ENCODE measurements around the gene TGFBR2.

TGFBR2 gene

GRCh38 chr3:30646961-30647752, 40.8 kb downstream of the TGFBR2 start:
- H3K4me3 ChIP-seq (ENCODE audit: low read depth, low read length): no peak overlapping the region
- TF ChIP-seq CTCF (IDR thresholded peaks at IDR 0.05; ENCODE audit: low read depth, low read length, missing control alignments): no peak
- no peak for DNase-seq (ENCODE audit: low read depth)

GRCh38 chr3:30648670-30649357, 42.4 kb downstream of the TGFBR2 start:
- H3K4me3 ChIP-seq (ENCODE audit: low read depth, low read length): no peak overlapping the region
- TF ChIP-seq CTCF (IDR thresholded peaks at IDR 0.05; ENCODE audit: low read depth, low read length, missing control alignments): no peak
- DNase-seq (ENCODE audit: low read depth): no peak

- no peak for TF ChIP-seq CTCF (IDR thresholded peaks at IDR 0.05; ENCODE audit: low read depth, low read length, missing control alignments)
- DNase-seq (ENCODE audit: low read depth): no peak
- H3K4me3 ChIP-seq (ENCODE audit: low read depth, low read length): no peak overlapping the region
Measured at GRCh38 chr3:30649572-30650318, 43.3 kb downstream of the TGFBR2 start.

- no peak overlapping the region for H3K4me3 ChIP-seq (ENCODE audit: low read depth, low read length)
- TF ChIP-seq CTCF (IDR thresholded peaks at IDR 0.05; ENCODE audit: low read depth, low read length, missing control alignments): no peak
- no peak for DNase-seq (ENCODE audit: low read depth)
Measured at GRCh38 chr3:30650348-30650995, 44.1 kb downstream of the TGFBR2 start.

- no peak for DNase-seq (ENCODE audit: low read depth)
- no peak overlapping the region for H3K4me3 ChIP-seq (ENCODE audit: low read depth, low read length)
- TF ChIP-seq CTCF (IDR thresholded peaks at IDR 0.05; ENCODE audit: low read depth, low read length, missing control alignments): no peak
Measured at GRCh38 chr3:30654269-30654668, 47.9 kb downstream of the TGFBR2 start.

GRCh38 chr3:30655187-30655812, 48.9 kb downstream of the TGFBR2 start:
- no peak for TF ChIP-seq CTCF (IDR thresholded peaks at IDR 0.05; ENCODE audit: low read depth, low read length, missing control alignments)
- no peak for DNase-seq (ENCODE audit: low read depth)
- no peak overlapping the region for H3K4me3 ChIP-seq (ENCODE audit: low read depth, low read length)
